ENCODE measurements around the gene KLHDC4. TPM values are rescaled to one million over a fixed set of nuclear protein-coding genes. Genes with fewer than 3 reads are reported as not detected.

KLHDC4 gene
- total and polyA plus RNA-seq, 9 of the 15 experiments (the other 6 are each of a cell fraction or from before 2014, with no cell fraction given) = 1.3 to 68.1 (median 32.8) TPM

- TF ChIP-seq, protein P1, sequence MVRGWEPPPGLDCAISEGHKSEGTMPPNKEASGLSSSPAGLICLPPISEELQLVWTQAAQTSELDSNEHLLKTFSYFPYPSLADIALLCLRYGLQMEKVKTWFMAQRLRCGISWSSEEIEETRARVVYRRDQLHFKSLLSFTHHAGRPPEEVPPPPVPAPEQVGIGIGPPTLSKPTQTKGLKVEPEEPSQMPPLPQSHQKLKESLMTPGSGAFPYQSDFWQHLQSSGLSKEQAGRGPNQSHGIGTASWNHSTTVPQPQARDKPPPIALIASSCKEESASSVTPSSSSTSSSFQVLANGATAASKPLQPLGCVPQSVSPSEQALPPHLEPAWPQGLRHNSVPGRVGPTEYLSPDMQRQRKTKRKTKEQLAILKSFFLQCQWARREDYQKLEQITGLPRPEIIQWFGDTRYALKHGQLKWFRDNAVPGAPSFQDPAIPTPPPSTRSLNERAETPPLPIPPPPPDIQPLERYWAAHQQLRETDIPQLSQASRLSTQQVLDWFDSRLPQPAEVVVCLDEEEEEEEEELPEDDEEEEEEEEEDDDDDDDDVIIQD (CRISPR knock-in tag; IDR thresholded peaks at IDR 0.05) = no peak
- TF ChIP-seq, protein P2, sequence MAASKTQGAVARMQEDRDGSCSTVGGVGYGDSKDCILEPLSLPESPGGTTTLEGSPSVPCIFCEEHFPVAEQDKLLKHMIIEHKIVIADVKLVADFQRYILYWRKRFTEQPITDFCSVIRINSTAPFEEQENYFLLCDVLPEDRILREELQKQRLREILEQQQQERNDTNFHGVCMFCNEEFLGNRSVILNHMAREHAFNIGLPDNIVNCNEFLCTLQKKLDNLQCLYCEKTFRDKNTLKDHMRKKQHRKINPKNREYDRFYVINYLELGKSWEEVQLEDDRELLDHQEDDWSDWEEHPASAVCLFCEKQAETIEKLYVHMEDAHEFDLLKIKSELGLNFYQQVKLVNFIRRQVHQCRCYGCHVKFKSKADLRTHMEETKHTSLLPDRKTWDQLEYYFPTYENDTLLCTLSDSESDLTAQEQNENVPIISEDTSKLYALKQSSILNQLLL (CRISPR knock-in tag; IDR thresholded peaks at IDR 0.05; ENCODE audit: borderline replicate concordance) = no peak
- TF ChIP-seq CBFA2T3 (IDR thresholded peaks at IDR 0.05) (peak; percentile 18; the same call in 1 of the 2 replicates), ZNF407 (IDR thresholded peaks at IDR 0.05; ENCODE audit: low read depth) (no peak), E2F8 (IDR thresholded peaks at IDR 0.05; ENCODE audit: low read depth, partially characterized antibody) (no peak), ZNF311 (CRISPR knock-in tag; IDR thresholded peaks at IDR 0.05) (peak; percentile 90), CHD2 (IDR thresholded peaks at IDR 0.05; ENCODE audit: low read depth, low read length) (no peak), THAP12 (CRISPR knock-in tag; IDR thresholded peaks at IDR 0.05) (no peak), TEAD2 (tag; IDR thresholded peaks at IDR 0.05) (peak; percentile 46; the same call in 1 of the 2 replicates), ZNF785 (CRISPR knock-in tag; IDR thresholded peaks at IDR 0.05) (no peak)
Measured at GRCh38 chr16:87778830-87779579, 13.2 kb upstream of the KLHDC4 start (continued).
